ENCODE data around the gene PRKCA. TPM values are rescaled to one million over a fixed set of nuclear protein-coding genes. Genes with fewer than 3 reads are reported as not detected.
A peak's percentile ranks its signal among the peaks of the same experiment; 100 is the strongest.
"Not testable (repeated sequence)": the region's sequence is repeated elsewhere in the genome, so short reads cannot be mapped to it uniquely, and the experiment has no call there.

Gene PRKCA
- total and polyA plus RNA-seq, 9 of the 15 experiments (the other 6 are each of a cell fraction or from before 2014, with no cell fraction given), result 3.2 to 33.0 (median 17.8) TPM

DNA sequence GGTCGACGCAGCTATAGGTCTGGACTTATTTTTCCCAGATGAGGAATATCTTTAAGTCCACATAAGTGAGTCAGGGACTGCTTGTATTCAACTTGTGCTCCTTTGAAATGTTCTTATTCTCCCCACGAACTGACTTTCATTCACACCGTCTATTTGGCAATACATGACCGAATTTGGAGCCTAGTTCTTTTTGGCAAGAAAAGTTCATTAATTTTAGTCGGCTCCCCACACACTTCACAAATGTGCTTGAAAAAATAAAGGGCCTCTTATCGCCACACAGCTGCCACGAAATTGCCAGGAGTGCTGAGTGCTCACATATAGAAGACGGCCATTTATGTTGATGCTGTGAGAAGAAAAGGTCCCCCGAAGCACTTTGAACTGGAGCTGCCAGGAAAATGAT lies 152.6 kb downstream of the PRKCA start:
- ATAC-seq (no peak), DNase-seq (ENCODE audit: extremely low read depth in 1 of 4, low spot score in 3 of 4) (no peak), FAIRE-seq (no peak)
- Histone ChIP-seq H3K4me2 (ENCODE audit: insufficient read depth, low read length) (no peak overlapping the region), H3K27ac (ENCODE audit: extremely low read depth, low read depth, low read length) (no peak overlapping the region), H3K36me3 (ENCODE audit: control insufficient read depth, insufficient read depth, low read length) (no peaks in the 10 kb centered on the region; the same call in 2 of the 3 replicates), H4K20me1 (replicated peaks; ENCODE audit: control insufficient read depth, insufficient read depth, low read length) (no peaks in the 10 kb centered on the region), H3K27me3 (ENCODE audit: control insufficient read depth in 2 of 2, insufficient read depth in 2 of 2, low read length in 2 of 2) (no peaks in the 10 kb centered on the region), H3K4me3 (no peak overlapping the region), H3K4me1 (replicated peaks in 1 of 2; ENCODE audit: control insufficient read depth in 2 of 2, insufficient read depth in 2 of 2, low read length in 2 of 2) (no peaks in the 10 kb centered on the region; a peak in 1 of 5 replicates), H3K9me1 (ENCODE audit: control insufficient read depth, insufficient read depth, low read length) (no peaks in the 10 kb centered on the region), H3K9me3 (replicated peaks; ENCODE audit: control insufficient read depth, insufficient read depth, low read depth, low read length) (no peaks in the 10 kb centered on the region), H3K79me2 (ENCODE audit: control insufficient read depth, insufficient read depth, low read length) (no peaks in the 10 kb centered on the region; the same call in 1 of the 3 replicates), H2AFZ (ENCODE audit: low read depth, low read length) (no peak overlapping the region), H3K9ac (ENCODE audit: insufficient read depth in 1 of 2, low read depth in 2 of 2, low read length in 2 of 2) (no peak overlapping the region)
- ChIA-PET CTCF (ENCODE audit: low intra/inter-chr PET ratio) (no interaction called here), POLR2A (no interaction called here)
- in situ Hi-C loops (cut with MboI), result no loop called here
- 91% methylated on average over 8 of the region's 10 CpGs for WGBS (ENCODE audit: insufficient coverage, low coverage, missing lambda C conversion rate)
- intact Hi-C loops (cut with micrococcal nuclease), result no loop called here
- no peak for TF ChIP-seq POLR2H (tag; IDR thresholded peaks at IDR 0.05; ENCODE audit: low read depth)
- TF ChIP-seq TAF9B (IDR thresholded peaks at IDR 0.05; ENCODE audit: partially characterized antibody), result no peak
- no peak for TF ChIP-seq TRIM28 (IDR thresholded peaks at IDR 0.05)
- TF ChIP-seq POLR3G (IDR thresholded peaks at IDR 0.05; ENCODE audit: extremely low read depth, insufficient read length, insufficient replicate concordance), result peak; percentile 10
- no TSS peak for BruUV-seq (replicated peaks)

- H4K20me1 ChIP-seq (replicated peaks; ENCODE audit: control insufficient read depth, insufficient read depth, low read length); H3K4me3 ChIP-seq; FAIRE-seq; H3K9me1 ChIP-seq (ENCODE audit: control insufficient read depth, insufficient read depth, low read length); ATAC-seq; H3K9ac ChIP-seq (ENCODE audit: insufficient read depth in 1 of 2, low read depth in 2 of 2, low read length in 2 of 2); BruUV-seq (replicated peaks); H3K27me3 ChIP-seq (ENCODE audit: control insufficient read depth in 2 of 2, insufficient read depth in 2 of 2, low read length in 2 of 2); H3K4me1 ChIP-seq (replicated peaks in 1 of 2; ENCODE audit: control insufficient read depth in 2 of 2, insufficient read depth in 2 of 2, low read length in 2 of 2); H2AFZ ChIP-seq (ENCODE audit: low read depth, low read length); H3K4me2 ChIP-seq (ENCODE audit: insufficient read depth, low read length); DNase-seq (ENCODE audit: extremely low read depth in 1 of 4, low spot score in 3 of 4); H3K27ac ChIP-seq (ENCODE audit: extremely low read depth, low read depth, low read length); H3K9me3 ChIP-seq (replicated peaks; ENCODE audit: control insufficient read depth, insufficient read depth, low read depth, low read length); H3K79me2 ChIP-seq (ENCODE audit: control insufficient read depth, insufficient read depth, low read length); in situ Hi-C loops (cut with MboI); intact Hi-C loops (cut with micrococcal nuclease); H3K36me3 ChIP-seq (ENCODE audit: control insufficient read depth, insufficient read depth, low read length); CTCF ChIA-PET (ENCODE audit: low intra/inter-chr PET ratio); POLR2A ChIA-PET: not testable (repeated sequence)
- 88% methylated on average over 3 of the region's 3 CpGs for WGBS (ENCODE audit: insufficient coverage, low coverage, missing lambda C conversion rate)
These were observed 155.1 kb downstream of the PRKCA start for GRCh38 chr17:66457499-66457898.

All from K562 (cell line).